Measurements from ENCODE around the gene DNASE1L1. TPM values are rescaled to one million over a fixed set of nuclear protein-coding genes. Genes with fewer than 3 reads are reported as not detected.

The DNASE1L1 gene
- total RNA-seq, 2 experiments from 2014 or later = 9.4 to 10.3 TPM

- Mint-ChIP-seq H3K4me1 (ENCODE audit: low read depth) (peaks cover 6% of the 10 kb centered on the region), H3K27ac (no peak overlapping the region), H3K27me3 (no peaks in the 10 kb centered on the region), H3K9me3 (no peaks in the 10 kb centered on the region), H3K4me3 (no peak overlapping the region), H3K36me3 (ENCODE audit: low read depth) (peaks cover 4% of the 10 kb centered on the region)
- ChIA-PET CTCF (no interaction called here), POLR2A (interaction anchor here (0.9 to 1.6 kb wide), 3 partner anchors 9 to 128 kb away, joined by 3 to 8 read pairs (median 3); partner anchors contain the start of genes IKBKG and TAFAZZIN)
- ATAC-seq (no peak), DNase-seq (no peak)
- no peak for TF ChIP-seq CTCF (IDR thresholded peaks at IDR 0.05)
- intact Hi-C loops (cut with micrococcal nuclease) = no loop called here
Observed at GRCh38 chrX:154419688-154420401, 10.8 kb upstream of the DNASE1L1 start.

- Mint-ChIP-seq H3K36me3 (ENCODE audit: low read depth) (peaks cover 4% of the 10 kb centered on the region), H3K27ac (no peak overlapping the region), H3K4me1 (ENCODE audit: low read depth) (peaks cover 6% of the 10 kb centered on the region), H3K9me3 (no peaks in the 10 kb centered on the region), H3K27me3 (no peaks in the 10 kb centered on the region), H3K4me3 (no peak overlapping the region)
- TF ChIP-seq CTCF (IDR thresholded peaks at IDR 0.05) = no peak
- DNase-seq = no peak
- ChIA-PET CTCF (no interaction called here), POLR2A (interaction anchor here (0.9 to 1.0 kb wide), 2 partner anchors 21 to 129 kb away, joined by 3 read pairs; partner anchors contain the start of gene IKBKG)
- intact Hi-C loops (cut with micrococcal nuclease) = no loop called here
- peak; percentile 27 for ATAC-seq
Observed at GRCh38 chrX:154419189-154419588, 10.1 kb upstream of the DNASE1L1 start.

GRCh38 chrX:154417157-154417556, 8.1 kb upstream of the DNASE1L1 start:
- Mint-ChIP-seq H3K27me3 (no peaks in the 10 kb centered on the region), H3K4me1 (ENCODE audit: low read depth) (peaks cover 11% of the 10 kb centered on the region), H3K36me3 (ENCODE audit: low read depth) (peaks cover 8% of the 10 kb centered on the region), H3K9me3 (no peaks in the 10 kb centered on the region), H3K4me3 (no peak overlapping the region), H3K27ac (no peak overlapping the region)
- ATAC-seq (no peak), DNase-seq (no peak)
- ChIA-PET POLR2A (no interaction called here), CTCF (no interaction called here)
- intact Hi-C loops (cut with micrococcal nuclease) = no loop called here
- TF ChIP-seq CTCF (IDR thresholded peaks at IDR 0.05) = no peak

- Mint-ChIP-seq H3K27me3 (no peaks in the 10 kb centered on the region), H3K4me3 (peak overlapping the region; percentile 91), H3K9me3 (no peaks in the 10 kb centered on the region), H3K4me1 (ENCODE audit: low read depth) (peaks cover 10% of the 10 kb centered on the region), H3K36me3 (ENCODE audit: low read depth) (peaks cover 8% of the 10 kb centered on the region), H3K27ac (peak overlapping the region; percentile 81)
- intact Hi-C loops (cut with micrococcal nuclease) = no loop called here
- CTCF ChIA-PET = no interaction called here
- POLR2A ChIA-PET = interaction anchor here (7.6 kb wide), 1 partner anchor 13 kb away, joined by 97 read pairs; the partner anchor contains the start of gene RPL10
- no peak for TF ChIP-seq CTCF (IDR thresholded peaks at IDR 0.05)
- ATAC-seq (no peak), DNase-seq (no peak)
Observed at GRCh38 chrX:154413142-154413541, 4.1 kb upstream of the DNASE1L1 start.

- Mint-ChIP-seq H3K27ac (peak overlapping the region; percentile 81), H3K27me3 (no peaks in the 10 kb centered on the region), H3K4me3 (peak overlapping the region; percentile 91), H3K4me1 (ENCODE audit: low read depth) (peaks cover 10% of the 10 kb centered on the region), H3K9me3 (no peaks in the 10 kb centered on the region), H3K36me3 (ENCODE audit: low read depth) (peaks cover 8% of the 10 kb centered on the region)
- ChIA-PET CTCF (no interaction called here), POLR2A (interaction anchor here (0.7 to 7.6 kb wide), 4 partner anchors 8 to 46 kb away, joined by 3 to 97 read pairs (median 6); partner anchors contain the start of gene RPL10)
- DNase-seq (peak; percentile 49), ATAC-seq (peak; percentile 51)
- intact Hi-C loops (cut with micrococcal nuclease) = no loop called here
- no peak for TF ChIP-seq CTCF (IDR thresholded peaks at IDR 0.05)
Observed at GRCh38 chrX:154412468-154412867, 3.4 kb upstream of the DNASE1L1 start.
